Liver (tissue), 9 donors: ENCODE measurements around the gene APP. TPM values are rescaled to one million over a fixed set of nuclear protein-coding genes. Genes with fewer than 3 reads are reported as not detected.

Source experiments
- DNase-seq: peaks from one replicate; pipeline ENCODE4 v3.0.0-alpha.2; 2017; ENCODE audit warnings: low spot score
- H3K27ac ChIP-seq, 2 donors: one replicate each; pipeline ENCODE4 v1.7.0; 2013; ENCODE audit warnings: inconsistent platforms in 2 of 2, low read length in 2 of 2, control low read depth in 1 of 2, low read depth in 1 of 2, mild to moderate bottlenecking in 1 of 2
- H3K27me3 ChIP-seq, 4 donors: one replicate each; pipeline versions ENCODE4 v1.6.1 to v1.7.0; 2013; ENCODE audit warnings: low read length in 3 of 4, inconsistent platforms in 1 of 4, mild to moderate bottlenecking in 1 of 4, moderate library complexity in 1 of 4; ENCODE audit not compliant: control insufficient read depth in 4 of 4, insufficient read depth in 4 of 4
- H3K36me3 ChIP-seq, 4 donors: one replicate each; pipeline versions ENCODE4 v1.6.1 to v1.7.0; 2013; ENCODE audit warnings: low read length in 3 of 4, mild to moderate bottlenecking in 3 of 4, low read depth in 1 of 4, moderate library complexity in 1 of 4; ENCODE audit not compliant: control insufficient read depth in 4 of 4, insufficient read depth in 3 of 4
- H3K4me1 ChIP-seq, 4 donors: one replicate each; pipeline versions ENCODE4 v1.6.1 to v1.7.0; 2013; ENCODE audit warnings: low read length in 3 of 4, mild to moderate bottlenecking in 3 of 4, moderate library complexity in 1 of 4; ENCODE audit not compliant: control insufficient read depth in 4 of 4, insufficient read depth in 4 of 4
- H3K4me3 ChIP-seq, 3 donors: one replicate each; pipeline versions ENCODE4 v1.6.1 to v1.7.0; 2013; ENCODE audit warnings: low read length in 3 of 3, control low read depth in 1 of 3, low read depth in 1 of 3, mild to moderate bottlenecking in 1 of 3
- H3K9ac ChIP-seq, 2 donors: one replicate each; pipeline ENCODE4 v1.7.0; 2013; ENCODE audit warnings: low read length in 2 of 2, mild to moderate bottlenecking in 2 of 2, moderate library complexity in 2 of 2, control low read depth in 1 of 2, low read depth in 1 of 2
- H3K9me3 ChIP-seq, 4 donors: one replicate each; pipeline versions ENCODE4 v1.6.1 to v1.7.0; 2013; ENCODE audit warnings: low read length in 3 of 4; ENCODE audit not compliant: control insufficient read depth in 4 of 4
- ATF3 ChIP-seq: IDR thresholded peaks from 2 replicates; pipeline ENCODE4 v1.6.1; 2016; ENCODE audit warnings: antibody characterized with exemption
- EGR1 ChIP-seq, 2 donors: IDR thresholded peaks; 2 replicates each; pipeline ENCODE4 v1.6.1; 2016 to 2018; ENCODE audit warnings: antibody characterized with exemption in 2 of 2, low read depth in 2 of 2
- FOXA1 ChIP-seq: IDR thresholded peaks from 2 replicates; pipeline ENCODE4 v1.6.1; 2016; ENCODE audit warnings: antibody characterized with exemption
- FOXA2 ChIP-seq: IDR thresholded peaks from 2 replicates; pipeline ENCODE4 v1.6.1; 2016; ENCODE audit warnings: antibody characterized with exemption
- GABPA ChIP-seq, 2 donors: IDR thresholded peaks in 1 of 2; conservative IDR thresholded peaks in 1 of 2; 2 replicates each; pipeline ENCODE4 v1.6.1; 2016; ENCODE audit warnings: antibody characterized with exemption in 2 of 2, mild to moderate bottlenecking in 1 of 2, moderate library complexity in 1 of 2
- HNF4G ChIP-seq: IDR thresholded peaks from 2 replicates; pipeline ENCODE4 v1.6.1; 2016; ENCODE audit warnings: antibody characterized with exemption
- JUND ChIP-seq, 2 donors: IDR thresholded peaks; 2 replicates each; pipeline ENCODE4 v1.6.1; 2016; ENCODE audit warnings: antibody characterized with exemption in 2 of 2
- NR2F2 ChIP-seq: IDR thresholded peaks from 2 replicates; pipeline ENCODE4 v1.6.1; 2016; ENCODE audit warnings: antibody characterized with exemption
- RAD21 ChIP-seq, 2 donors: IDR thresholded peaks; 2 replicates each; pipeline ENCODE4 v1.6.1; 2016; ENCODE audit warnings: antibody characterized with exemption in 2 of 2, mild to moderate bottlenecking in 2 of 2
- SP1 ChIP-seq: IDR thresholded peaks from 2 replicates; pipeline ENCODE4 v1.6.1; 2018; ENCODE audit warnings: antibody characterized with exemption, mild to moderate bottlenecking
- TAF1 ChIP-seq: conservative IDR thresholded peaks from 2 replicates; pipeline ENCODE4 v1.6.1; 2016; ENCODE audit warnings: antibody characterized with exemption, mild to moderate bottlenecking
- YY1 ChIP-seq: IDR thresholded peaks from 2 replicates; pipeline ENCODE4 v1.6.1; 2016; ENCODE audit warnings: antibody characterized with exemption, mild to moderate bottlenecking
- WGBS: extraction: QIAGEN DNeasy Blood & Tissue Kit; methylation state at CpG from one replicate; pipeline ENCODE4 v1.1.7; 2013; 5-methylcytosine and 5-hydroxymethylcytosine counted together
- polyA plus RNA-seq, 2 donors: library from polyadenylated mRNA; stranded (reverse) in 1 of 2; unstranded in 1 of 2; fragments of 200-250 nt in 1 of 2; fragments of >200 nt in 1 of 2; fragmentation: Nextera tagmentation in 1 of 2; extraction: Ambion mirVana in 1 of 2; gene quantifications; one replicate each; pipeline versions ENCODE4 v1.2.1 to v1.2.3, GENCODE V29; 2013 to 2015
- total RNA-seq, 2 donors: library from RNA; depleted of rRNA; stranded (reverse); fragments of >200 nt; gene quantifications; one replicate each; pipeline ENCODE4 v1.2.3, GENCODE V29; 2014
- TF ChIP-seq, protein P1 (sequence below): IDR thresholded peaks from 2 replicates; pipeline ENCODE4 v1.6.1; 2016; ENCODE audit warnings: antibody characterized with exemption
- TF ChIP-seq, protein P2 (sequence below): fragments of 150-350 bp; IDR thresholded peaks from 2 replicates; pipeline ENCODE4 v1.5.1; 2017; ENCODE audit warnings: improper control_type of control experiment, low read depth, low read length; ENCODE audit not compliant: missing input control
- donor health status: healthy.
- donor health status: healthy.
- donor health status: healthy.
- donor health status: healthy.
- donor health status: healthy.

The APP gene
- total and polyA plus RNA-seq, 4 donors, result 24.9 to 201 (median 111) TPM

- H3K9ac ChIP-seq, result no peak overlapping the region
- H3K9me3 ChIP-seq, result no peaks in the 10 kb centered on the region
- TF ChIP-seq GABPA (IDR thresholded peaks at IDR 0.05 in 1 of 2, conservative IDR thresholded peaks at IDR 0.05 in 1 of 2) (no peak), NR2F2 (no peak)
- no peaks in the 10 kb centered on the region for H3K27me3 ChIP-seq
- H3K36me3 ChIP-seq, result peaks cover 0 to 2% (median 0%) of the 10 kb centered on the region in 4 donors
- no peak overlapping the region for H3K27ac ChIP-seq
- 63% methylated on average over 2 of the region's 2 CpGs for WGBS
- DNase-seq, result no peak
- H3K4me3 ChIP-seq, result no peak overlapping the region
- peaks cover 2 to 8% (median 2%) of the 10 kb centered on the region in 4 donors for H3K4me1 ChIP-seq
These were observed 54.7 kb downstream of the APP start for GRCh38 chr21:26115899-26116298.

DNA sequence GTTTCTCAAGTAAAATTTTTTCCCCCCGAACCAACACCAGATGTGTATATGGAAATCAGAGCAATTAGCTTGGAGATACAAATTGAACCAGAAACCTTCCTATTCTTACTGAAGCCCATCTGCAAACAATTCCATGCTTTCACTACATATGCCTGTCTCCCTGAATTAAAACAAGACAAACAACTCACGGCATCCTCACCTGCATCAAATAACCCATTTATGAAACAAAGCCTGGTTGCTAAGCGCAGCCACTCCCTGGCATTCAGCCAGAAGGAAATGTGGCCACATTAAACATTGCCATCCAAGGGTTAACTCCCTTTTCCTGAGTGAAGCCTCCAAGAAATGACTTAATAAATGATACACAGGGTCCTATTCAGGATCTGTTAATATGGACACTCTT is 55.3 kb downstream of the APP start:
- no peak for DNase-seq
- no peak overlapping the region for H3K4me3 ChIP-seq
- no peak overlapping the region for H3K9ac ChIP-seq
- H3K36me3 ChIP-seq, result peaks cover 0 to 2% (median 0%) of the 10 kb centered on the region in 4 donors
- peaks cover 2 to 8% (median 2%) of the 10 kb centered on the region in 4 donors for H3K4me1 ChIP-seq
- H3K27me3 ChIP-seq, result no peaks in the 10 kb centered on the region
- H3K9me3 ChIP-seq, result no peaks in the 10 kb centered on the region
- no peak overlapping the region for H3K27ac ChIP-seq
- no peak for TF ChIP-seq JUND (IDR thresholded peaks at IDR 0.05)
- TF ChIP-seq GABPA (IDR thresholded peaks at IDR 0.05 in 1 of 2, conservative IDR thresholded peaks at IDR 0.05 in 1 of 2), result no peak
- TF ChIP-seq, protein P1, sequence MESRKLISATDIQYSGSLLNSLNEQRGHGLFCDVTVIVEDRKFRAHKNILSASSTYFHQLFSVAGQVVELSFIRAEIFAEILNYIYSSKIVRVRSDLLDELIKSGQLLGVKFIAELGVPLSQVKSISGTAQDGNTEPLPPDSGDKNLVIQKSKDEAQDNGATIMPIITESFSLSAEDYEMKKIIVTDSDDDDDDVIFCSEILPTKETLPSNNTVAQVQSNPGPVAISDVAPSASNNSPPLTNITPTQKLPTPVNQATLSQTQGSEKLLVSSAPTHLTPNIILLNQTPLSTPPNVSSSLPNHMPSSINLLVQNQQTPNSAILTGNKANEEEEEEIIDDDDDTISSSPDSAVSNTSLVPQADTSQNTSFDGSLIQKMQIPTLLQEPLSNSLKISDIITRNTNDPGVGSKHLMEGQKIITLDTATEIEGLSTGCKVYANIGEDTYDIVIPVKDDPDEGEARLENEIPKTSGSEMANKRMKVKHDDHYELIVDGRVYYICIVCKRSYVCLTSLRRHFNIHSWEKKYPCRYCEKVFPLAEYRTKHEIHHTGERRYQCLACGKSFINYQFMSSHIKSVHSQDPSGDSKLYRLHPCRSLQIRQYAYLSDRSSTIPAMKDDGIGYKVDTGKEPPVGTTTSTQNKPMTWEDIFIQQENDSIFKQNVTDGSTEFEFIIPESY, result no peak
- no peak for TF ChIP-seq SP1
- no peak for TF ChIP-seq FOXA2
- no peak for TF ChIP-seq YY1
- no peak for TF ChIP-seq TAF1
- WGBS, result 80% methylated on average over 3 of the region's 3 CpGs

DNA sequence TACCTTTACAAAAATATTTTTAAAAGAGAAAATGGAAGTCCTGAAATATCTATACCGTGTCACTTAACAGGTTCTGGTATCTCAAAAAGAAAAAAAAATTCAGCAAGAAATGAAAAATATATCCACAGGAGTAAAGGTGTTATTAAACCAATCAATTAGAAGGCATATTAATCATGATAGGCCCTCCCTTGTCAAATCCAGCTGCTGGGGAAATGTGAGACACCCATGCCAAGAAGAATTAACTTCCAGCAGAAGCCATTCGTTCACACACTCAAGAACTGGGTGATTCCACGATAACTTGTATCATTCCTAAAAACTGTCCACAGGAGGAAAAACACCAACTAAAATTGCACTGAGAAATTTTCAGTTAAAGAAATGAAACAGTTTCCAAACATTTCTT is 57.6 kb downstream of the APP start:
- Histone ChIP-seq H3K36me3 (peaks cover 0 to 8% (median under 1%) of the 10 kb centered on the region in 4 donors), H3K4me1 (peaks cover 2 to 8% (median 2%) of the 10 kb centered on the region in 4 donors), H3K4me3 (no peak overlapping the region), H3K9ac (no peak overlapping the region), H3K9me3 (no peaks in the 10 kb centered on the region), H3K27me3 (no peaks in the 10 kb centered on the region), H3K27ac (no peak overlapping the region)
- TF ChIP-seq RAD21 (IDR thresholded peaks at IDR 0.05) (no peak), SP1 (no peak), FOXA1 (no peak), GABPA (IDR thresholded peaks at IDR 0.05 in 1 of 2, conservative IDR thresholded peaks at IDR 0.05 in 1 of 2) (no peak), HNF4G (no peak)
- no peak for DNase-seq
- 76% methylated on average over 3 of the region's 3 CpGs for WGBS

GRCh38 chr21:26112127-26112742 is 58.3 kb downstream of the APP start:
- WGBS, result 91% methylated on average over 7 of the region's 7 CpGs
- H3K36me3 ChIP-seq, result peaks cover 0 to 8% (median under 1%) of the 10 kb centered on the region in 4 donors
- no peak overlapping the region for H3K4me3 ChIP-seq
- H3K27ac ChIP-seq, result no peak overlapping the region
- no peaks in the 10 kb centered on the region for H3K9me3 ChIP-seq
- no peak overlapping the region for H3K9ac ChIP-seq
- DNase-seq, result no peak
- H3K27me3 ChIP-seq, result no peaks in the 10 kb centered on the region
- H3K4me1 ChIP-seq, result peaks cover 0 to under 1% (median 0%) of the 10 kb centered on the region in 4 donors
- TF ChIP-seq, protein P1, result no peak
- TF ChIP-seq EGR1 (IDR thresholded peaks at IDR 0.05; ENCODE audit: low read depth in 2 of 2), result no peak
- no peak for TF ChIP-seq ATF3
- no peak for TF ChIP-seq TAF1
- TF ChIP-seq SP1, result no peak
- TF ChIP-seq, protein P2, sequence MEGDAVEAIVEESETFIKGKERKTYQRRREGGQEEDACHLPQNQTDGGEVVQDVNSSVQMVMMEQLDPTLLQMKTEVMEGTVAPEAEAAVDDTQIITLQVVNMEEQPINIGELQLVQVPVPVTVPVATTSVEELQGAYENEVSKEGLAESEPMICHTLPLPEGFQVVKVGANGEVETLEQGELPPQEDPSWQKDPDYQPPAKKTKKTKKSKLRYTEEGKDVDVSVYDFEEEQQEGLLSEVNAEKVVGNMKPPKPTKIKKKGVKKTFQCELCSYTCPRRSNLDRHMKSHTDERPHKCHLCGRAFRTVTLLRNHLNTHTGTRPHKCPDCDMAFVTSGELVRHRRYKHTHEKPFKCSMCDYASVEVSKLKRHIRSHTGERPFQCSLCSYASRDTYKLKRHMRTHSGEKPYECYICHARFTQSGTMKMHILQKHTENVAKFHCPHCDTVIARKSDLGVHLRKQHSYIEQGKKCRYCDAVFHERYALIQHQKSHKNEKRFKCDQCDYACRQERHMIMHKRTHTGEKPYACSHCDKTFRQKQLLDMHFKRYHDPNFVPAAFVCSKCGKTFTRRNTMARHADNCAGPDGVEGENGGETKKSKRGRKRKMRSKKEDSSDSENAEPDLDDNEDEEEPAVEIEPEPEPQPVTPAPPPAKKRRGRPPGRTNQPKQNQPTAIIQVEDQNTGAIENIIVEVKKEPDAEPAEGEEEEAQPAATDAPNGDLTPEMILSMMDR, result no peak
